A549 (cell line): ENCODE measurements around the gene SGO1.

Experiments used
- PHF8 ChIP-seq: fragments of 200-600 bp; sonication (generic); IDR thresholded peaks from 2 replicates; pipeline ENCODE4 v1.6.1; 2016; ENCODE audit warnings: low read depth, mild to moderate bottlenecking, antibody characterized with exemption, moderate library complexity, borderline replicate concordance
- SREBF2 ChIP-seq: fragments of 450-650 bp; IDR thresholded peaks from 2 replicates; pipeline ENCODE4 v1.6.1; 2014; ENCODE audit warnings: mild to moderate bottlenecking, moderate library complexity

DNA sequence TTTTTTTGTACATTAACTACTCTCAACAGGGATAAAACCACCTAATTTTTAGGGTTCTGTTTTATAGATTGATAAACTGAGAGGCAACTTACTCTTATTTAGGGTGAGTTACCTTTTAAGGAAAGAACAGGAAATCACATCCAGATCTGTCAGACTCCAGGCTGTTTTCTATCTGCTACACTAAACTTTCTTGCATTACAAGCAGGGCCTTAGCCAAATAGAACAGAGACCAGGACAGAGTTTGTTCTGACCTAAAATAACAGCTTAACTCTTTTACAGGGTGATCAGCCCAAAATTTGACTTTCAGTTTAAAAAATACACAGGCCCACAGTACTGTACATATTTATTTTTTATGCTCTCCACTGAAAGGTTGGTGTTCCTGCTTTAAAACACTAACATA, 38.6 kb downstream of the SGO1 start:
- TF ChIP-seq PHF8 = no peak
- TF ChIP-seq SREBF2 = no peak
